MCF 10A (cell line): Measurements from ENCODE around the gene OR51F1. TPM values are rescaled to one million over a fixed set of nuclear protein-coding genes. Genes with fewer than 3 reads are reported as not detected.

Source experiments
- BruUV-seq: library from RNA; stranded (reverse); fragments of 400-500 nt; replicated peaks from 2 replicates; lab custom pipeline; 2021; lab: Mats Ljungman, UMichigan
- CTCF ChIA-PET: fragments of 300-600 bp; sonication (Branson Sonifier 250); formaldehyde crosslinking; extraction: SDS; loops from one replicate; lab custom pipeline; 2021; ENCODE audit warnings: antibody characterized with exemption, inconsistent platforms; lab: Yijun Ruan, JAX
- POLR2A ChIA-PET: fragments of 300-600, 350-650 bp; sonication (Branson Sonifier 250); formaldehyde crosslinking; extraction: SDS; loops from one replicate; lab custom pipeline; 2020; ENCODE audit warnings: antibody characterized with exemption, inconsistent platforms; lab: Yijun Ruan, JAX
- DNase-seq: peaks from one replicate; pipeline ENCODE4 v3.0.0-alpha.2; 2018; ENCODE audit not compliant: unreplicated experiment
- H3K27ac Mint-ChIP-seq: one replicate; pipeline ENCODE4 v1.8.0; 2022; ENCODE audit warnings: mild to moderate bottlenecking, low read depth, mixed read lengths; ENCODE audit not compliant: unreplicated experiment
- H3K27me3 Mint-ChIP-seq: one replicate; pipeline ENCODE4 v1.8.0; 2022; ENCODE audit warnings: mixed read lengths; ENCODE audit not compliant: insufficient read depth, unreplicated experiment
- H3K36me3 Mint-ChIP-seq: one replicate; pipeline ENCODE4 v1.8.0; 2022; ENCODE audit warnings: mild to moderate bottlenecking, moderate library complexity, mixed read lengths; ENCODE audit not compliant: insufficient read depth, unreplicated experiment
- H3K4me1 Mint-ChIP-seq: one replicate; pipeline ENCODE4 v1.8.0; 2022; ENCODE audit warnings: mixed read lengths; ENCODE audit not compliant: insufficient read depth, unreplicated experiment
- H3K4me3 Mint-ChIP-seq: one replicate; pipeline ENCODE4 v1.8.0; 2022; ENCODE audit warnings: mild to moderate bottlenecking, moderate library complexity, mixed read lengths; ENCODE audit not compliant: unreplicated experiment
- H3K9me3 Mint-ChIP-seq: one replicate; pipeline ENCODE4 v1.8.0; 2022; ENCODE audit warnings: mixed read lengths; ENCODE audit not compliant: unreplicated experiment
- CTCF ChIP-seq: fragments of 200-600 bp; IDR thresholded peaks from one replicate; pipeline ENCODE4 v1.8.0; 2022; ENCODE audit warnings: antibody characterized with exemption, mild to moderate bottlenecking; ENCODE audit not compliant: unreplicated experiment
- intact Hi-C: fragments of 100-400 bp; cut with micrococcal nuclease; formaldehyde crosslinking; loops from 2 replicates; pipeline ENCODE4 v1.14.1; 2022
- total RNA-seq: library from RNA; stranded (reverse); gene quantifications from 2 replicates; pipeline ENCODE4 v1.2.3, GENCODE V29; 2022

The OR51F1 gene
- total RNA-seq, 1 experiment from 2014 or later, result not detected

DNA sequence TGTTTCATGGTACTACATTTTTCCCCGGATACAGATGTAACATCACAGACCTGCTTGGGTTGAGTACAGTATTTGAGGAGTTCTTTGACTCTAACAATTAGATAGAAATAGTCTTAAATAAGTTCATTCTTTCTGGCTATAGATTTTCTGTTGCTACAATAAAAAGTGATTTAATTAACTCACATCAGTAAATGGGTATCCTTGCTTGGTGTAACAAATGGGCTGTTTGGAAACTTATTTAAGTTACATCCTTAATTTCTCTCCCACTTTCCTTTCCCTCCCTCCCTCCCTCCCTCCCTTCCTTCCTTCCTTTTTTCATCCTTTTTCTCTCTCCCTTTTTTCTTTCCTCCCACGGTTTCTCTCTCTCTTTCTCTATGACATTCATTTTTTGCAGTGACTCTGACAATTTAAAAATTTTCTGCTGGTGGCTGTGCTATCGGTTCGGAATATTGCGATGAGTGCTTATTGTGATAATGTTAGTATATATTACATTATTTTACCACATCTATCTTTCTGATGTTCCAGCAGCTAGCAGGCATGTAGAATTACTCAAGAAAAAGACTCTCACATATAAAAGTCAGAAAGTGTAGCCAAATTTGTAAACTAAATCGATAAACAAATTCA is 3.2 kb downstream of the OR51F1 start:
- POLR2A ChIA-PET, result no interaction called here
- intact Hi-C loops, result no loop called here
- no peak overlapping the region for H3K4me3 Mint-ChIP-seq
- no peak for DNase-seq
- no peak overlapping the region for H3K27ac Mint-ChIP-seq
- TF ChIP-seq CTCF, result no peak
- no TSS peak for BruUV-seq
- peaks cover 33% of the 10 kb centered on the region for H3K27me3 Mint-ChIP-seq
- CTCF ChIA-PET, result no interaction called here
- H3K9me3 Mint-ChIP-seq, result no peaks in the 10 kb centered on the region
- no peaks in the 10 kb centered on the region for H3K36me3 Mint-ChIP-seq
- H3K4me1 Mint-ChIP-seq, result no peaks in the 10 kb centered on the region

DNA sequence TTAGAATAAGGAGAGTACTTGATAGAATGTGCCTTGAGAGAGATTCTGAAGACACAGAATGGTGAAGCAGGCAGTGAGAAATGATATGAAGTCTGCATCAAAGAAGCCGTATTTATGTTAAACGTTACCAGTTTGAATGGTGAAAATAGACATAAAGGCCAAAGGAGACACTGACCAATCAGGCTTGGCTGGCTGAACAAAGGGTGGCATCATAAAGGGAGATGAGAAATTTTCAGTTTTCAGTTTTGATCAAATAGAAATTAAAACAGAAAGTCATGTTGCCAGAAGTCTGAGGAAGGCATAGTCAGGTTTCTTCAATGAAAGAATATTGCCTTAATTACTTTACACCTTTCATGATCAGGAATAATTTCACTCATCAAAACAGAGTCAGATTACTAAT is 6.6 kb downstream of the OR51F1 start:
- intact Hi-C loops, result no loop called here
- Mint-ChIP-seq H3K4me1 (no peaks in the 10 kb centered on the region), H3K27ac (no peak overlapping the region), H3K27me3 (peaks cover 34% of the 10 kb centered on the region), H3K9me3 (no peaks in the 10 kb centered on the region), H3K36me3 (no peaks in the 10 kb centered on the region), H3K4me3 (no peak overlapping the region)
- POLR2A ChIA-PET, result no interaction called here
- CTCF ChIA-PET, result no interaction called here
- TF ChIP-seq CTCF, result no peak
- no peak for DNase-seq
- no TSS peak for BruUV-seq

- BruUV-seq, result no TSS peak
- H3K4me1 Mint-ChIP-seq, result no peaks in the 10 kb centered on the region
- ChIA-PET POLR2A (no interaction called here), CTCF (no interaction called here)
- no peaks in the 10 kb centered on the region for H3K36me3 Mint-ChIP-seq
- H3K4me3 Mint-ChIP-seq, result no peak overlapping the region
- H3K9me3 Mint-ChIP-seq, result no peaks in the 10 kb centered on the region
- no peak for DNase-seq
- no peak for TF ChIP-seq CTCF
- peaks cover 90% of the 10 kb centered on the region for H3K27me3 Mint-ChIP-seq
- H3K27ac Mint-ChIP-seq, result no peak overlapping the region
- intact Hi-C loops, result no loop called here
Observed at GRCh38 chr11:4751201-4751600, 18.5 kb downstream of the OR51F1 start.

- Mint-ChIP-seq H3K9me3 (no peaks in the 10 kb centered on the region), H3K4me1 (no peaks in the 10 kb centered on the region), H3K27ac (no peak overlapping the region), H3K4me3 (no peak overlapping the region), H3K27me3 (peaks cover 70% of the 10 kb centered on the region), H3K36me3 (no peaks in the 10 kb centered on the region)
- ChIA-PET CTCF (no interaction called here), POLR2A (no interaction called here)
- BruUV-seq, result no TSS peak
- TF ChIP-seq CTCF, result no peak
- DNase-seq, result peak; percentile 33
- intact Hi-C loops, result no loop called here
Observed at GRCh38 chr11:4748438-4748837, 21.3 kb downstream of the OR51F1 start.
